ENCODE data around the gene ZNF763.

- no peak for TF ChIP-seq CTCF (IDR thresholded peaks at IDR 0.05; ENCODE audit: insufficient read depth, low read length)
- TF ChIP-seq POLR2AphosphoS5 (IDR thresholded peaks at IDR 0.05; ENCODE audit: low read depth), result no peak
Observed at GRCh38 chr19:11986754-11987153, 21.9 kb downstream of the ZNF763 start.
